ACC112 (cell line): ENCODE results near the gene KEL.

ENCODE experiments used
- H2AFZ ChIP-seq: fragments of 200-600 bp; sonication (generic); one replicate; pipeline ENCODE4 v1.6.0; 2017; ENCODE audit warnings: antibody characterized with exemption, low read length; ENCODE audit not compliant: unreplicated experiment
- H3K27ac ChIP-seq: fragments of 200-600 bp; sonication (generic); 2 replicates; pipeline ENCODE4 v1.5.1; 2014; ENCODE audit warnings: low read depth, mild to moderate bottlenecking, antibody characterized with exemption, low read length, moderate library complexity
- H3K27me3 ChIP-seq: fragments of 200-600 bp; sonication (generic); 2 replicates; pipeline ENCODE4 v1.6.1; 2014; ENCODE audit warnings: mild to moderate bottlenecking, antibody characterized with exemption, low read length, moderate library complexity, mixed read lengths; ENCODE audit not compliant: insufficient read depth
- H3K36me3 ChIP-seq: fragments of 200-600 bp; sonication (generic); 2 replicates; pipeline ENCODE4 v1.6.1; 2016; ENCODE audit warnings: mild to moderate bottlenecking, antibody characterized with exemption, low read length, moderate library complexity, mixed read lengths; ENCODE audit not compliant: insufficient read depth
- H3K4me1 ChIP-seq: fragments of 200-600 bp; sonication (generic); one replicate; pipeline ENCODE4 v1.6.1; 2016; ENCODE audit warnings: low read length, mixed read lengths; ENCODE audit not compliant: insufficient read depth, unreplicated experiment, control insufficient read depth
- H3K4me3 ChIP-seq: fragments of 200-600 bp; sonication (generic); 2 replicates; pipeline ENCODE4 v1.5.1; 2014; ENCODE audit warnings: mild to moderate bottlenecking, low read depth, low read length
- H3K79me2 ChIP-seq: fragments of 200-600 bp; sonication (generic); one replicate; pipeline ENCODE4 v1.6.0; 2016; ENCODE audit warnings: low read length; ENCODE audit not compliant: control insufficient read depth, unreplicated experiment, insufficient read depth

KEL gene

GRCh38 chr7:142913051-142913450, 49.1 kb downstream of the KEL start:
- Histone ChIP-seq H3K27me3 (peaks cover 49% of the 10 kb centered on the region), H3K4me1 (no peaks in the 10 kb centered on the region), H3K36me3 (no peaks in the 10 kb centered on the region), H3K79me2 (no peaks in the 10 kb centered on the region), H3K4me3 (no peak overlapping the region), H3K27ac (no peak overlapping the region), H2AFZ (no peak overlapping the region)

GRCh38 chr7:142910481-142910880, 51.7 kb downstream of the KEL start:
- Histone ChIP-seq H3K27me3 (peaks cover 27% of the 10 kb centered on the region), H3K36me3 (no peaks in the 10 kb centered on the region), H3K4me1 (no peaks in the 10 kb centered on the region), H3K79me2 (no peaks in the 10 kb centered on the region), H2AFZ (no peak overlapping the region), H3K27ac (no peak overlapping the region), H3K4me3 (no peak overlapping the region)

GRCh38 chr7:142910031-142910433, 52.1 kb downstream of the KEL start:
- Histone ChIP-seq H2AFZ (no peak overlapping the region), H3K4me1 (no peaks in the 10 kb centered on the region), H3K27me3 (peaks cover 24% of the 10 kb centered on the region), H3K36me3 (no peaks in the 10 kb centered on the region), H3K27ac (no peak overlapping the region), H3K79me2 (no peaks in the 10 kb centered on the region), H3K4me3 (no peak overlapping the region)

GRCh38 chr7:142908921-142909890, 53.0 kb downstream of the KEL start:
- H3K27ac ChIP-seq = no peak overlapping the region
- no peaks in the 10 kb centered on the region for H3K4me1 ChIP-seq
- no peak overlapping the region for H2AFZ ChIP-seq
- no peak overlapping the region for H3K4me3 ChIP-seq
- H3K79me2 ChIP-seq = no peaks in the 10 kb centered on the region
- H3K27me3 ChIP-seq = peaks cover 24% of the 10 kb centered on the region
- no peaks in the 10 kb centered on the region for H3K36me3 ChIP-seq

- no peak overlapping the region for H2AFZ ChIP-seq
- no peaks in the 10 kb centered on the region for H3K79me2 ChIP-seq
- H3K27me3 ChIP-seq = peaks cover 24% of the 10 kb centered on the region
- no peaks in the 10 kb centered on the region for H3K4me1 ChIP-seq
- no peak overlapping the region for H3K27ac ChIP-seq
- no peak overlapping the region for H3K4me3 ChIP-seq
- no peaks in the 10 kb centered on the region for H3K36me3 ChIP-seq
These were observed 53.9 kb downstream of the KEL start for GRCh38 chr7:142908290-142908689.

- Histone ChIP-seq H3K79me2 (no peaks in the 10 kb centered on the region), H3K4me1 (no peaks in the 10 kb centered on the region), H2AFZ (no peak overlapping the region), H3K27me3 (peaks cover 16% of the 10 kb centered on the region), H3K36me3 (no peaks in the 10 kb centered on the region), H3K27ac (no peak overlapping the region), H3K4me3 (no peak overlapping the region)
These were observed 55.5 kb downstream of the KEL start for GRCh38 chr7:142906643-142907042.

GRCh38 chr7:142905759-142906158, 56.4 kb downstream of the KEL start:
- H3K36me3 ChIP-seq = no peaks in the 10 kb centered on the region
- H3K79me2 ChIP-seq = no peaks in the 10 kb centered on the region
- H2AFZ ChIP-seq = no peak overlapping the region
- no peak overlapping the region for H3K4me3 ChIP-seq
- H3K27me3 ChIP-seq = peaks cover 8% of the 10 kb centered on the region; the same call in 1 of the 2 replicates
- H3K4me1 ChIP-seq = no peaks in the 10 kb centered on the region
- no peak overlapping the region for H3K27ac ChIP-seq

- H3K27me3 ChIP-seq = peaks cover 10% of the 10 kb centered on the region; the same call in 1 of the 2 replicates
- H3K36me3 ChIP-seq = no peaks in the 10 kb centered on the region
- no peak overlapping the region for H3K4me3 ChIP-seq
These were observed 58.0 kb downstream of the KEL start for GRCh38 chr7:142904128-142904527.

GRCh38 chr7:142901426-142902259, 60.5 kb downstream of the KEL start:
- H3K79me2 ChIP-seq = no peaks in the 10 kb centered on the region
- no peaks in the 10 kb centered on the region for H3K4me1 ChIP-seq
- H3K4me3 ChIP-seq = no peak overlapping the region
- no peaks in the 10 kb centered on the region for H3K36me3 ChIP-seq
- no peak overlapping the region for H2AFZ ChIP-seq
- H3K27me3 ChIP-seq = peaks cover 23% of the 10 kb centered on the region
- no peak overlapping the region for H3K27ac ChIP-seq

More at GRCh38 chr7:142904128-142904527, 58.0 kb downstream of the KEL start:
- no peak overlapping the region for H3K27ac ChIP-seq
- no peaks in the 10 kb centered on the region for H3K4me1 ChIP-seq
- no peak overlapping the region for H2AFZ ChIP-seq
- H3K79me2 ChIP-seq = no peaks in the 10 kb centered on the region

- H3K36me3 ChIP-seq = no peaks in the 10 kb centered on the region
- peaks cover 32% of the 10 kb centered on the region for H3K27me3 ChIP-seq
- H3K27ac ChIP-seq = no peak overlapping the region
- no peaks in the 10 kb centered on the region for H3K4me1 ChIP-seq
- no peak overlapping the region for H3K4me3 ChIP-seq
- H2AFZ ChIP-seq = no peak overlapping the region
- no peaks in the 10 kb centered on the region for H3K79me2 ChIP-seq
These were observed 62.5 kb downstream of the KEL start for GRCh38 chr7:142899661-142900060.
